ENCODE data around the gene DENND5A.

GRCh38 chr11:9148727-9149126 is 116.4 kb downstream of the DENND5A start:
- TF ChIP-seq, protein P1, sequence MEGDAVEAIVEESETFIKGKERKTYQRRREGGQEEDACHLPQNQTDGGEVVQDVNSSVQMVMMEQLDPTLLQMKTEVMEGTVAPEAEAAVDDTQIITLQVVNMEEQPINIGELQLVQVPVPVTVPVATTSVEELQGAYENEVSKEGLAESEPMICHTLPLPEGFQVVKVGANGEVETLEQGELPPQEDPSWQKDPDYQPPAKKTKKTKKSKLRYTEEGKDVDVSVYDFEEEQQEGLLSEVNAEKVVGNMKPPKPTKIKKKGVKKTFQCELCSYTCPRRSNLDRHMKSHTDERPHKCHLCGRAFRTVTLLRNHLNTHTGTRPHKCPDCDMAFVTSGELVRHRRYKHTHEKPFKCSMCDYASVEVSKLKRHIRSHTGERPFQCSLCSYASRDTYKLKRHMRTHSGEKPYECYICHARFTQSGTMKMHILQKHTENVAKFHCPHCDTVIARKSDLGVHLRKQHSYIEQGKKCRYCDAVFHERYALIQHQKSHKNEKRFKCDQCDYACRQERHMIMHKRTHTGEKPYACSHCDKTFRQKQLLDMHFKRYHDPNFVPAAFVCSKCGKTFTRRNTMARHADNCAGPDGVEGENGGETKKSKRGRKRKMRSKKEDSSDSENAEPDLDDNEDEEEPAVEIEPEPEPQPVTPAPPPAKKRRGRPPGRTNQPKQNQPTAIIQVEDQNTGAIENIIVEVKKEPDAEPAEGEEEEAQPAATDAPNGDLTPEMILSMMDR (IDR thresholded peaks at IDR 0.05; ENCODE audit: borderline replicate concordance, extremely low read depth, low read length, poor library complexity, severe bottlenecking), result no peak
- no peak for TF ChIP-seq EZH2 (IDR thresholded peaks at IDR 0.05; ENCODE audit: borderline replicate concordance, low read depth, low read length, severe bottlenecking)
